Stimulated activated naive CD8-positive, alpha-beta T cell treated with anti-CD3 and anti-CD28 coated beads, Interleukin-15, Interleukin-2, amounts not matched to agents 100 U/mL and 50 U/mL, for 24 hours (primary cell): Measurements from ENCODE around the gene NOP14.

Experiments
- ATAC-seq: fragments of 150-1000 bp; cut with Tn5 transposase; one replicate; pipeline ENCODE4 v1.10.0; 2021
- DNase-seq: peaks from one replicate; pipeline ENCODE4 v3.0.0; 2021

NOP14 gene

DNA sequence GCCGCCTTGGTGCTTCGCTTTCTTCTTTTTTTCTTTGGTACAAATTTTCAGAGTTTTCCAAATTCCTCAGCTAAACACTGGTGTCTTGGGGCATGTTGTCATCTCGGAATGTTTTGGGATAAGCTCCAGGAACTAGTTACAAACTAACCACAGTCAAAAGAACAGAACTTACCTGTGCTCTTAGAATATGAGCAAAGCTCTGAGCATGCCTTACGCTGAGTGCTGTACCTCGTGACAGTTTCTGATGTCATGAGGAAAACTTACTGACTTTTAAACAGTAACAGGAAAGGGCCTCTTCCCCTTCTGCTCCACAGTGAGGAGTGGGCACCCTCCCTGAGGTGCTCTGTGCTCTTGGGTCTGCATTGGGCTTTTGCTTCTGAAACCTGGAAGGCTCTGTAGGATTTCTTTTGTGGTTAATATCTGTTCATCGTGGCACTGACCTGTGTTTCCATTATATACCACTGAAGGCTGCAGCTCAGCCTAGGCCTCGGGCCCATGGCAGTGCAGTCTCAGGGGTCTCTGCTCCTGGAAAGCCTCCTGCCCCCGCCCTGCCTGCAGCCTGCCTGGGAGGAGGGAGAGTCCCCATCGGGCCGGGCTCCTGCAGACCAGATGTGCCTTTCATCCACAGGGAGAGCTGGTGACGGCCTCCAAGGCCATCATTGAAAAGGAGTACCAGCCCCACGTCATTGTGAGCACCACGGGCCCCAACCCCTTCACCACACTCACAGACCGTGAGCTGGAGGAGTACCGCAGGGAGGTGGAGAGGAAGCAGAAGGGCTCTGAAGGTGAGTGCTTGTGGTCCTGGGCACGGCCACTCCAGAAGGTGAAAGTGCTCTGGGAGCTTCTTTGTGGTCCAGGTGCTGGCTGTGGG, 48.7 kb downstream of the NOP14 start:
- ATAC-seq (peak; percentile 92), DNase-seq (peak; percentile 39)

DNA sequence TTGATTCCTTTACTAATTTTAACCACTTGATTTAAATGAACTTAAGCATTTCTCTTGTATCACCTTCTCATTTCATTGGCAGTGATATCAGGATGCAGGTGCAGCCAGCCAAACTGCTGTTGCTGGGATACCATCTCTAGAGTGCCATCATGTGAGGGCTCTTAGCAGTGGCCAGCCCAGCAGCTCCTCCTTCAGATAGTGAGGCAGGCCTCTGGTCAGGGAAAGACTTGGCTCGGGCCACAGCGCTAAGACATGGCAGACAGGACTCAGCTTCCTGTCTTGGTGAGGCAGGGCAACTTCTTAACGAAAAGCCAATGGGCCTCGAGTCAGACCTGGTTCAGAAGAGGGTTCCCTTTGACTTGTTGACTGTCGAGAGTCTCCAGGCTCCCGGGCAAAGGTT, 50.0 kb downstream of the NOP14 start:
- DNase-seq (no peak), ATAC-seq (no peak)

DNA sequence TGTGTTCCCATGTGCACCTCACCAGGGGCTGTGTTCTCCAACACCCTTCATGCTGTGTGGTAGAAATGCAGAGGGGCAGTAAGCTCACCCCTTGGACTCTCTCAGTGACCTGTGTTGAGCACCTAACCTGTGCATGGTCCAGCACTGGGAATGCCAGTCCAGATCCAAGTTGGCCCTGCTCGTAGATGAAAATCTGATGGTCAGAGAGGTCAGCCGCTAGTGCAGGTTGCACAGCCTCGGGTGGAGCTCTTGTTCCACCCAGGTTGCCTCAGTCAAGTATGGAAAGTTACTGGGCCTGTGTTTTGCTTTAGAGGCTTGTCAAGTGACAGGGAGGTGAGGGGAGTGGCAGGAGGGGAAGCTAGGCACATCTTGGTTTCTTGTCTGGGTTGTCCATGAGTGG, 51.3 kb downstream of the NOP14 start:
- no peak for DNase-seq
- no peak for ATAC-seq

DNA sequence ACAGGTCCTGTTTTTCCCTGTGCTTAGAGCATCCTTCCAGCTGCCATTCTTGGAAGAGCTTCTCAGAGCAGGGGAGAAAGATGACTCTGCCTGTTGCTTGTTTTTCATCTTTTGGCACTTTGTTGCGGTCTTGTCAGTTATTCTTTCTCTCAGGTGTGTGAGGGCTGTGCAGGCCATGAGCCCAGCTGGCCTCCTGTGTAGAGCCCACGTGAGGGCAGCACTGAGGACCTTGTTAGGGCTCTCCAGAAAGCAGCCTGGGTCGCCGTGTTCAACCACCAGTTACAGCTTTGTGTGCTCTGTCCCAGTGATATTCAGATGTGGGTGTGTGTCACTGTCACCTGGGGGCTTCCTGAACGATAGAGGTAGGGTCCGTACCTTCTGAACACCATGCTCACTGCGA, 52.8 kb downstream of the NOP14 start:
- ATAC-seq (no peak), DNase-seq (no peak)

DNA sequence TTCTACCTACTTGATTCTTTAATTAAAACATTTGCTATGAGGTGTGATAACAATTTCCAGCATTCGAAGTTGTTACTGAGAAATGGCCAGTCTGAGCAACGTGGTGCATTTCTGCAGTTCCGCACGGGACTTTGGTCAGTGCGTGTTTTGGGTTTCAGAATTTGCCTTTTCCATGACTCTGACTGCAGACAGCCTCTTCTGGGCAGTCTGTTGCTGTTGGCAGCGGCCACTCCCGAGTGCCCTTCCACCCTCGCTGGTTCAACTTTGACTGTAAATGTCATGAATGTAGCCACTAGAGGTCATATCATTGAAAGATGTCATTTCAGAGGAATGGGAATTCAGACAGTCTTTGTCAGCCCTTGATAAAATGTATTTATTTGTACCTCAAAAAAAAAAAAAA, 53.6 kb downstream of the NOP14 start:
- DNase-seq (no peak), ATAC-seq (no peak)

GRCh38 chr4:2908686-2909085, 54.5 kb downstream of the NOP14 start:
- no peak for DNase-seq
- no peak for ATAC-seq

DNA sequence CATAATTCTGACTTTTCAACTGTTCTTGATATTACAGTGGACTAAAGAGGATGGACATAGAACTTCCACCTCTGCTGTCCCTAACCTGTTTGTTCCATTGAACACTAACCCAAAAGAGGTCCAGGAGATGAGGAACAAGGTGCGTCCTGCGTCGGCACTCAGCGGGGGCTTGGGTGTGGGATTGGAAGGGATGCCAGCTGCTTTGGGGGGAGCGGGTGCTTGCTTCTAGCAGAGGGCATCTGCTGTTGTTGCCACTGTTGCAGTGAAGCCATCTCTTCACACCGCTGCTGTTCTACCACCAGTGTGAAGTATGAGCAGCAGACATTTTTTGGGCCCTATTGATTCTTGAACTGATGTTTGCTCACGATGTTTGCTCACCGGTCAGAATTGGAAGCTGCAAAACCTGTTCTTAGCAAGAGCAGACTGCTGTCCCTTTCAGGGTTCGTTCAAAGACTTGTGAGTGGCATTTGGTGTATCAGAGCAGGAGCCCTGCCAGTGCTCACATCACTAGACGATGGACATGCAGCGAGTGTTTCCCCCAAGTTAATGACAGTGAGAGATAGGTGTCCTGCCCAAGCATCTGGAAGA, 55.4 kb downstream of the NOP14 start:
- no peak for DNase-seq
- ATAC-seq = no peak

- no peak for DNase-seq
- no peak for ATAC-seq
Observed at GRCh38 chr4:2907226-2907625, 56.0 kb downstream of the NOP14 start.

DNA sequence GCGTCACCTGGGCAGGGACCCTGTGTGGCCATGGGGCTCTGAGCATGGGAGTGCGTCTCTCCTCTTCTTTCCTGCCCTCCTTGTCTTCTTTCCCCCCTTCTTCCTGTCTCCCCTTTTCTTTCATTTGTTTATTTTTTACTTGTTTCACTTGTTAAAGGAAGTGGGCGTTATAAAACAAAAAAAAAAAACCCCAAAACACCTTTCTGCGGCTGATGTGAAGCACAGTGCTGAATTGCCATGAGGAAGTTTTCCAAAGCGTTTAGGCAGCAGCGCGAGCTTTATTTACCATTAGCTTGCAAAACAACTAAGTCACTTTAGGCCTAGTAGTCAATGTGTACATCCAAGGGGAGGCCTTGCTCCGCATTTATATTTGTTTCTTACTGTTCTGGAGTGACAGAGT, 57.0 kb downstream of the NOP14 start:
- no peak for ATAC-seq

DNA sequence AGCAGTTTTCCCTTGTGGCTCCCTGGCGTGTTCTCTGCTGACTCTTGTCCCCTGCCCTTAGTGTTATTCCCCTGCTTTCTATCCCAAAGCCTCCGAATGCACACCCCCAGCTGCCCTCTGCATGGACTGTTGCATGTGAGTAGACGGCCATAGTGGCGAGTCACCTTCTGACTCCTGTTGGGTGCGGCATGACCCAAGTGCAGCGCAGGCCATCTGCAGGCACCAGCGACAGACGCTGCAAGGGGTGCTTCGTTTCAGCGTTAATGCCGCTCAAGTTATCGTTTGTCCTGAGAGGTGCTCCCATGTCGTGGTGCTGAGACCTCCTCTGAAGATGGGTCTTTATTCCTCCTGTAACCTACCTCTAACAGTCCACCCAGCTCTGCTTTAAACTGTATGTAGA, 57.7 kb downstream of the NOP14 start:
- DNase-seq (no peak), ATAC-seq (no peak)

More for the DNA sequence above, 57.0 kb downstream of the NOP14 start:
- DNase-seq = no peak

DNA sequence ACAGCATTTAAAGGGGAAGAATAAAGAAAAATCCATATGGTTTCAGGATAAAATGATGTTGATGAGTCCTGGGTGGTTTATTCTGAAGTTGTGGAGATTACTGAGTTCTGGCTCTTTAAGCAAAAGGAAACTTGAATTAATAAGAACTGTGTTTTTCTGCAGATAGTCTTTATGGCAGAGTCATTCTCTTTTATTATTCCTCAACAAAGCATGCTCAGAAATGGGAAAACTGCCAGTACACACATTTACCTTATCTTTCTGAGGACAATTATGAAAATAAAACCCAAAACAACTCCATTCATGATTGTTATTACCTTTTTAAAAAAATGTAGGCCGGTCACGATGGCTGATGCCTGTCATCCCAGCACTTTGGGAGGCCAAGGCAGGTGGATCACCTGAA, 61.1 kb downstream of the NOP14 start:
- ATAC-seq = no peak
- DNase-seq = no peak

DNA sequence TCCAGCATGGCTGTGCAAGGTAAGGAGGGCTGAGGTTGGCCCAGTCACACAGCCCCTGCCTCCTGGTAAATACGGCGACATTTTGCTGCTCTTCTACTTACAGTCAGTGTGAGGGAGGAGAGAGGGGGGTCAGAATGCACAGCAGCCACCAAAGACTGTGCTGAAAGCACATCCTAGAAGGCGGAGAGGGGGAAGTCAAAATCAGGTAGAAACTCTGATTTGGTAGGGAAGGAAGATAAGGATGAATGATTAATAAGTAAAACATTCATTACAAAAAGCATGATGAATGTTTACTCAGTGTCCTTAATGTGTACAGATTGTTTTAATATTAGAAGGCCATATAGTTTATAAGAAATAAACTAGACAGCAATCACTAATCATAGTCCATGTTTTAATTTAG, 62.0 kb downstream of the NOP14 start:
- DNase-seq = no peak
- ATAC-seq = no peak

DNA sequence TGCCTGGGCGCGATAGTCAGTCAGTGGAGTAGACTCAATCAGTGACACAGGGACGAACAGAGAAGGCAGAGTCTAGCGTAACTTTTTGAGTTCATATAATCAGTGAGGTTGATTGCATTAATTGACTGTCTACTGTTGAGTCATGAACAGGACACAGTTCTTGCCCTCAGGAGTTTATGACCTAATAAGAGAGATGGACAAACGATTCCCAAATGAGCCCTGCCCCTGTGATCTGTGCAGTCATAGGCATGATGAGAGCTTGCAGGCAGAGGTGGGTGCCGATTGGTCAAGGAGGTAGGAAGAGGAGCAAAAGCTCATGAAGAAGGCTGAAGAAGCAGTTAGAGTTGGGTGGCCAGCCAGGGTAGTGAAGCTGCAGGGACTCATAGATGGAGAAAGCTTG, 62.5 kb downstream of the NOP14 start:
- DNase-seq (no peak), ATAC-seq (no peak)

DNA sequence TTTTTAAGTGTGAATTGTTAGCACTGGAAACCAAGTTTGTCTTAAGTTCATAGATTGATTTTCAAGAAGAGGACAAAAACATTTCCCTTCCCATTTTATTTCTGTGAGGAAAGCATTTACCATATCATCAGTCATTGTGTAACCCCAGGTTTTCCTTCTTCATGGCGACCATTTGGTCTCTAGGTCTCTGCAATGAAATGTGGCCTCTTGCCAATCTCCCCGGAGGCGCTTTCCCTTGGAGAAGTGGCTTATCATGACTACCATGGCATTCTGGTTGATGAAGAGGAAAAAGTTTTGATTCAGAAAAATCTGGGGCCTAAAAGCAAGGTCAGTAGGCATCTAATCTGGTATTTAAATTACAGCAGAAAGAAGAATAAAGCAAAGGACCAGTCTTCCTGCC, 65.2 kb downstream of the NOP14 start:
- ATAC-seq = no peak
- no peak for DNase-seq

DNA sequence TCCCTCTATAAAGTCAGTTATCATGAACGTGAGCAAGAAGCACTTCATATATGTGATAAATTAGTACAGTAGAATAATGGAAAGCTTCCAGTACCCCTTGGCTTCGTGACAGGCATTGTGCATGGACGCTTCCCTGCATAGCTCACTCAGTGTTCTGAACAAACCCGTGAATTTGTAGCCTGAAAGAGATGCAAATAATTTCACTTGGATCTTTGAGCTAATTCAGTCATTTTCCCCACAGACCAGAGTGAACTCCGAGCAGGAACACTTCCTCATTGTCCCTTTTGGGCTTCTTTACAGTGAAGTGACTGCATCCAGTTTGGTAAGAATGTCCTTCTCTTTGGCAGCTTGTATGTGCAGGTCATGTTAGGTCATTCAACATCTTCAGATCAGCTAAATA, 69.4 kb downstream of the NOP14 start:
- DNase-seq (no peak), ATAC-seq (no peak)

DNA sequence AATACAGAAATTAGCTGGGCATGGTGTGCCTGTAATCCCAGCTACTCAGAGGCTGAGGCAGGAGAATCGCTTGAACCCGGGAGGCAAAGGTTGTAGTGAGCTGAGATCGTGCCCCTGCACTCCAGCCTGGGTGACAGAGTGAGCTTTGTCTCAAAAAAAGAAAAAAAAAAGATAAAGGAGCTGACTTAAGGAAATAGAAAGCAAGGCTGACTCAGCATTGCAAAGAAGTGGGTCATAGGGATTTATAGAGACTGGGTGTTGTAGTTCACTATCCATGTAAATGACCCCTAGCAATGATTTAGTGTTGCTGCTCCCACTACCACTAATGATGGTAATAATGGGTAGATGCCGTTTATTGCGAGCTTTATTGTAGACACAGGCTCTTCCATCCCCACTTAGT, 71.9 kb downstream of the NOP14 start:
- no peak for DNase-seq
- no peak for ATAC-seq

DNA sequence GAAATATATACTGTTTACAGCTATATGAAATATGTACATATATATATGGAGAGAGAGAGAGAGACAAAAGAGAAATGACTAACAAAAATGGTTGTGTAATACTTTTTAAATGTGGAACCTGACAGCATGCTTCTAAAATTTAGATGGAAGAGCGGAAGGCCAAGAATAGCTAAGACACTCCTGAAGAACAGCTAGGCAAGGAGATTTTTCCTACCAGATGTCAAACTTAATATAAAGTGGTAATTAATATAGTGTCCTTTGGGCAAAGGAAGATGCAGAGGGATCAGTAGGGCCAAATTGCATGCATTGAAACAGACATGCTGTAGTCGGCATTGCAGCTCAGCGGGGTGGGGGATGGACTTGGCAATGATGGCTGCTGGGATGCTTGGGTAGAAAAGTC, 74.3 kb downstream of the NOP14 start:
- DNase-seq (no peak), ATAC-seq (no peak)
